Mesothelial cell of epicardium (in vitro differentiated cells): Measurements from ENCODE around the gene ERC1. TPM values are rescaled to one million over a fixed set of nuclear protein-coding genes. Genes with fewer than 3 reads are reported as not detected.

ENCODE experiments used
- DNase-seq, 2 experiments: peaks; one replicate each; pipeline ENCODE4 v3.0.0; 2021; ENCODE audit warnings: low spot score in 2 of 2; ENCODE audit not compliant: unreplicated experiment in 2 of 2
- H3K27ac Mint-ChIP-seq: 2 replicates; pipeline ENCODE4 v1.8.0; 2021; ENCODE audit warnings: mixed read lengths
- H3K27me3 Mint-ChIP-seq: 2 replicates; pipeline ENCODE4 v1.8.0; 2021; ENCODE audit warnings: low read depth, mixed read lengths
- H3K36me3 Mint-ChIP-seq: 2 replicates; pipeline ENCODE4 v1.8.0; 2021; ENCODE audit warnings: mixed read lengths
- H3K4me1 Mint-ChIP-seq: 2 replicates; pipeline ENCODE4 v1.8.0; 2021; ENCODE audit warnings: mixed read lengths
- H3K4me3 Mint-ChIP-seq: 2 replicates; pipeline ENCODE4 v1.8.0; 2021; ENCODE audit warnings: mild to moderate bottlenecking, moderate library complexity, mixed read lengths
- H3K9me3 Mint-ChIP-seq: 2 replicates; pipeline ENCODE4 v1.8.0; 2021; ENCODE audit warnings: mixed read lengths
- total RNA-seq: library from RNA; stranded (reverse); gene quantifications from 3 replicates; pipeline ENCODE4 v1.2.1, GENCODE V29; 2021
- TF ChIP-seq, protein P1 (sequence below): fragments of 200-600 bp; sonication (generic); IDR thresholded peaks from one replicate; pipeline ENCODE4 v1.5.0; 2021; ENCODE audit warnings: antibody characterized with exemption; ENCODE audit not compliant: unreplicated experiment

Gene ERC1
- total RNA-seq, 1 donor from 2014 or later = 66.1 TPM

- H3K27me3 Mint-ChIP-seq = no peaks in the 10 kb centered on the region
- no peak overlapping the region for H3K4me3 Mint-ChIP-seq
- peaks cover 5% of the 10 kb centered on the region for H3K4me1 Mint-ChIP-seq
- H3K27ac Mint-ChIP-seq = no peak overlapping the region
- no peaks in the 10 kb centered on the region for H3K9me3 Mint-ChIP-seq
- TF ChIP-seq, protein P1, sequence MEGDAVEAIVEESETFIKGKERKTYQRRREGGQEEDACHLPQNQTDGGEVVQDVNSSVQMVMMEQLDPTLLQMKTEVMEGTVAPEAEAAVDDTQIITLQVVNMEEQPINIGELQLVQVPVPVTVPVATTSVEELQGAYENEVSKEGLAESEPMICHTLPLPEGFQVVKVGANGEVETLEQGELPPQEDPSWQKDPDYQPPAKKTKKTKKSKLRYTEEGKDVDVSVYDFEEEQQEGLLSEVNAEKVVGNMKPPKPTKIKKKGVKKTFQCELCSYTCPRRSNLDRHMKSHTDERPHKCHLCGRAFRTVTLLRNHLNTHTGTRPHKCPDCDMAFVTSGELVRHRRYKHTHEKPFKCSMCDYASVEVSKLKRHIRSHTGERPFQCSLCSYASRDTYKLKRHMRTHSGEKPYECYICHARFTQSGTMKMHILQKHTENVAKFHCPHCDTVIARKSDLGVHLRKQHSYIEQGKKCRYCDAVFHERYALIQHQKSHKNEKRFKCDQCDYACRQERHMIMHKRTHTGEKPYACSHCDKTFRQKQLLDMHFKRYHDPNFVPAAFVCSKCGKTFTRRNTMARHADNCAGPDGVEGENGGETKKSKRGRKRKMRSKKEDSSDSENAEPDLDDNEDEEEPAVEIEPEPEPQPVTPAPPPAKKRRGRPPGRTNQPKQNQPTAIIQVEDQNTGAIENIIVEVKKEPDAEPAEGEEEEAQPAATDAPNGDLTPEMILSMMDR = no peak
- no peak for DNase-seq
- H3K36me3 Mint-ChIP-seq = no peaks in the 10 kb centered on the region
These were observed 516.3 kb downstream of the ERC1 start for GRCh38 chr12:1507308-1507707.

DNA sequence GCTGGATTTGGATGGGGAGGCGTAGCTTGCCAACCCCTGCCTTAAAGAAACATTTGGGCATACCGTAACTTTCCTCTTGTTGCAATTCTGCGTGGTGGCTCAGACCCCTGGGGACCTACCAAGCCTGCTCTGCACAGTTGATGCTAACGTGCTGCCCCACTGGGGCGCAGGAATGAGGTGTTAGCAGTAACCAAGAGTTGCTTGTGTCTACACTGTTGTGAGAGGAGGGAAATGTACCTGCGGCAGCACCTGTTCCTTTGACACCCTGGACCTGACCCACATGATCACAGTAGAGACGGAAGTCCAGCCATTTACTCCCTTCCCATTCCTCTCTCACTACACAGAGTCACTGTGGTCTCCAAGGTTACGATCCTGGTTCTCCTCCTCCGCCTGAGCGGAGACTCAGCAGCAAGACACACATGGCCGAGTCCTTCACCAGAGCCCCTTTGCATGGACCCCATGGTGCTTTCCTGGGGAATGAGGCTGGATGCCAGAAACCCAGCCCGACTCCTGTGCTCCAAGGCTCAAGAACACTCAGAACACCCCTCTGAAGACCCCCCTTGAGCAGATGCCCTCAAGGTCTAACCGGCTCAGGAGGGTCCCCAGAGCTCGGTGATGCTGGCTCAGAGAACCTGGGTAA, 518.5 kb downstream of the ERC1 start:
- Mint-ChIP-seq H3K27ac (no peak overlapping the region), H3K36me3 (no peaks in the 10 kb centered on the region), H3K4me1 (no peaks in the 10 kb centered on the region), H3K4me3 (no peak overlapping the region), H3K9me3 (peaks cover 3% of the 10 kb centered on the region), H3K27me3 (no peaks in the 10 kb centered on the region)
- no peak for DNase-seq
- TF ChIP-seq, protein P1 = no peak

DNA sequence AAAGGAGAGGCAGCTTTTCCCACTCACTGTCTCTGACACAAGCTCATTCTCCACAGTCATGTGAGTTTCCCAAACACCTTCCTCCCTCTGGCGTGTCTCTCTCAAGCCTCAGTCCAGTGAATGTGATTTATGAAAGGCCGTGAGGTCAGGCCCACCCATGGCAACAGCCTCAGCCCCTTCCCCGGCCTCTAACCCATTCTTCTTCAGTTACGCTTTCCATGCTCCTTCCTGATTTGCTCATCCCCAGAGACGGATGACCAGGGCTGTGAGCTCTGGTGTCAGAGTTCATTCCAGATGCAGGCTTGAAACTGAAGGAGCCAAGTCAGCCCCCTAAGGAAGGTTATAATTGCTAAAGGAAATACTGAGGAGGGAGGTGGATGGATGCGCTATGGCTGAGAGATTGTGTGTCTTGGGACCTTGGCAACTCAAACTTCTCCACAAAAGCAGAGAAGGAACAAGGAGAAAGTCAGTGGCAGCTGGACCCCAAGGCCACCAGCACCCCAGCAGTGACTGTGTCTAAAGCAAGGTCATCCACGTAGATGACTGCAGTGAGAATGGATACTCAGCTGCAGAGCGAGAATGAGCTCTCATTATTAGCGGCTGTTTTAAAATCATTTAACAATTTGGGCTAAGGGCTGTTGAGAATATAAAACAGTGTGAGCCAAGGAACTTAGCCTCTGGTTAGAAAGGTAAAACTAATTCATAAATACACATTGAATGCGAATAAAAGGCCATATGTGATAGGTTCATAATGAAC, 519.2 kb downstream of the ERC1 start:
- DNase-seq = no peak

DNA sequence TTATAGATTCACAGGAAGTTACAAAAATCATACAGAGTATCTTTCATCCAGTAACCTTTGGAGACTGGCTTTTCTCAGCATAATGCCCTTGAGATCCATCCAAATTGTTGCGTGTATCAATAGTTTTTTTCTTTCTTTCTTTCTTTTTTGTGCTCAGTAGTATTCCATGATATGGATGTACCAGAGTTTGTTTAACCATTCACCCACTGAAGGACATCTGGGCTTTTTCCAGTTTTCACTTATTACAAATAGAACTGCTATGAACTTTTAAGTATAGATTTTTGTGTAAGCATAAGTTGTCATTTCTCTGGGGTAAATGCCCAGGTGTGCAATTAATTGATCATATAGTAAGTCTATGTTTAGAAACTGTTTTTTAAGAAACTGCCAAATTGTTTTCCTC, 524.0 kb downstream of the ERC1 start:
- TF ChIP-seq, protein P1 = no peak
- H3K27me3 Mint-ChIP-seq = peaks cover 4% of the 10 kb centered on the region

More for the DNA sequence above, 519.2 kb downstream of the ERC1 start:
- Mint-ChIP-seq H3K4me3 (no peak overlapping the region), H3K27ac (no peak overlapping the region), H3K4me1 (no peaks in the 10 kb centered on the region), H3K9me3 (peaks cover 10% of the 10 kb centered on the region), H3K27me3 (no peaks in the 10 kb centered on the region), H3K36me3 (no peaks in the 10 kb centered on the region)
- TF ChIP-seq, protein P1 = no peak

DNA sequence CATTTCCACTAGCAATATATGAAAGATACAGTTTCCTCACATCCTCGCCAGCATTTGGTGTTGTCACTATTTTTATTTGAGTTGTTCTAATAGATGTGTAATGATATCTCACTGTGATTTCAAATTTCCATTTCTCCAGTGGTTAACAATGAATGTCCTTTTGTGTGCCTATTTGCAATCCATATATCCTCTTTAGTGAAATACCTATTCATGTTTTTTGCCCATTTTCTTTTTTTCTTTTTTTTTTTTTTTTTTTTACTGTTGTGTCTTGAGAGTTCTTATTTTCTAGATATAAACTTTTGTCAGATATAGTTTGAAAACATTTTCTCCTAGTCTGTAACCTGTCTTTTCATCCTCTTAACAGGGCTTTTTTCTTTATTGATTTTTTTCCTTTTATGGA, 524.4 kb downstream of the ERC1 start:
- H3K27ac Mint-ChIP-seq = no peak overlapping the region
- peaks cover 17% of the 10 kb centered on the region for H3K9me3 Mint-ChIP-seq
- H3K27me3 Mint-ChIP-seq = peaks cover 4% of the 10 kb centered on the region
- TF ChIP-seq, protein P1 = no peak
- DNase-seq = no peak
- H3K36me3 Mint-ChIP-seq = no peaks in the 10 kb centered on the region
- peaks cover 12% of the 10 kb centered on the region for H3K4me1 Mint-ChIP-seq
- H3K4me3 Mint-ChIP-seq = no peak overlapping the region

More for the DNA sequence above, 524.0 kb downstream of the ERC1 start:
- no peak for DNase-seq
- peaks cover 12% of the 10 kb centered on the region for H3K4me1 Mint-ChIP-seq
- no peak overlapping the region for H3K4me3 Mint-ChIP-seq
- H3K36me3 Mint-ChIP-seq = no peaks in the 10 kb centered on the region
- H3K27ac Mint-ChIP-seq = no peak overlapping the region
- peaks cover 17% of the 10 kb centered on the region for H3K9me3 Mint-ChIP-seq
